Sigmoid colon (tissue), 7 donors: ENCODE results near the gene PXMP2. TPM values are rescaled to one million over a fixed set of nuclear protein-coding genes. Genes with fewer than 3 reads are reported as not detected.

Source experiments
- DNase-seq: peaks from one replicate; pipeline ENCODE4 v3.0.0-alpha.2; 2019
- H3K27ac ChIP-seq, 4 donors: fragments of 200-600 bp; sonication (generic); one replicate each; pipeline ENCODE4 v1.5.1; 2016 to 2019; ENCODE audit warnings: mild to moderate bottlenecking in 1 of 4
- H3K27me3 ChIP-seq, 3 donors: fragments of 200-600 bp; sonication (generic); one replicate each; pipeline ENCODE4 v1.5.1; 2019; ENCODE audit warnings: mild to moderate bottlenecking in 1 of 3
- H3K36me3 ChIP-seq, 4 donors: fragments of 200-600 bp; sonication (generic); one replicate each; pipeline ENCODE4 v1.5.1; 2016 to 2019
- H3K4me1 ChIP-seq, 4 donors: fragments of 200-600 bp; sonication (generic); one replicate each; pipeline ENCODE4 v1.5.1; 2017 to 2019
- H3K4me3 ChIP-seq, 4 donors: fragments of 200-600 bp; sonication (generic); one replicate each; pipeline ENCODE4 v1.5.1; 2017 to 2019; ENCODE audit warnings: mild to moderate bottlenecking in 2 of 4, moderate library complexity in 1 of 4
- H3K9me3 ChIP-seq, 4 donors: fragments of 200-600 bp in 3 of 4; sonication (generic) in 3 of 4; one replicate each; pipeline versions ENCODE4 v1.5.1 to v1.6.1; 2013 to 2019
- EP300 ChIP-seq, 4 donors: sonication (generic); formaldehyde crosslinking; IDR thresholded peaks; one replicate each; pipeline ENCODE4 v1.6.1; 2017; ENCODE audit warnings: antibody characterized with exemption in 4 of 4
- POLR2A ChIP-seq, 2 donors: fragments of 450-650 bp; IDR thresholded peaks; one replicate each; pipeline ENCODE4 v1.6.1; 2016; ENCODE audit warnings: antibody characterized with exemption in 2 of 2, mild to moderate bottlenecking in 2 of 2, moderate library complexity in 2 of 2
- POLR2AphosphoS5 ChIP-seq, 4 donors: sonication (generic); formaldehyde crosslinking; IDR thresholded peaks; one replicate each; pipeline ENCODE4 v1.6.1; 2017; ENCODE audit warnings: antibody characterized with exemption in 4 of 4
- WGBS, 2 donors: extraction: QIAGEN DNeasy Blood & Tissue Kit; methylation state at CpG; one replicate each; pipeline ENCODE4 v1.1.7; 2013; 5-methylcytosine and 5-hydroxymethylcytosine counted together
- intact Hi-C: fragments of 100-400 bp; cut with DNase I; formaldehyde crosslinking; loops from one replicate; pipeline ENCODE4 v1.15.1; 2023
- polyA plus RNA-seq, 3 donors: library from polyadenylated mRNA; stranded (reverse); fragments of 200-250 nt; gene quantifications; one replicate each; pipeline ENCODE4 v1.2.3, GENCODE V29; 2013
- total RNA-seq, 4 donors: library from RNA; depleted of rRNA; stranded (reverse); fragments of >200 nt; gene quantifications; one replicate each; pipeline ENCODE4 v1.1.0, GENCODE V29; 2016
- TF ChIP-seq, protein P1 (sequence below), 4 experiments: fragments of 450-650 bp in 3 of 4; fragments of 200-600 bp in 1 of 4; IDR thresholded peaks; one replicate each; pipeline ENCODE4 v1.5.1; 2016 to 2019; ENCODE audit warnings: antibody characterized with exemption in 4 of 4, mild to moderate bottlenecking in 3 of 4, moderate library complexity in 2 of 4
- donor health status: healthy with polysubstance abuse.
- donor health status: Bipolar disorder and iron deficiency.
- donor health status: healthy.

The PXMP2 gene
- total RNA-seq (10 to 100 TPM; 19.4 to 46.4 (median 42.8) TPM), polyA plus RNA-seq (100 to 1,000 TPM in 1 of 3 donors, 10 to 100 TPM in 2; 41.6 to 127 (median 85.9) TPM)

DNA sequence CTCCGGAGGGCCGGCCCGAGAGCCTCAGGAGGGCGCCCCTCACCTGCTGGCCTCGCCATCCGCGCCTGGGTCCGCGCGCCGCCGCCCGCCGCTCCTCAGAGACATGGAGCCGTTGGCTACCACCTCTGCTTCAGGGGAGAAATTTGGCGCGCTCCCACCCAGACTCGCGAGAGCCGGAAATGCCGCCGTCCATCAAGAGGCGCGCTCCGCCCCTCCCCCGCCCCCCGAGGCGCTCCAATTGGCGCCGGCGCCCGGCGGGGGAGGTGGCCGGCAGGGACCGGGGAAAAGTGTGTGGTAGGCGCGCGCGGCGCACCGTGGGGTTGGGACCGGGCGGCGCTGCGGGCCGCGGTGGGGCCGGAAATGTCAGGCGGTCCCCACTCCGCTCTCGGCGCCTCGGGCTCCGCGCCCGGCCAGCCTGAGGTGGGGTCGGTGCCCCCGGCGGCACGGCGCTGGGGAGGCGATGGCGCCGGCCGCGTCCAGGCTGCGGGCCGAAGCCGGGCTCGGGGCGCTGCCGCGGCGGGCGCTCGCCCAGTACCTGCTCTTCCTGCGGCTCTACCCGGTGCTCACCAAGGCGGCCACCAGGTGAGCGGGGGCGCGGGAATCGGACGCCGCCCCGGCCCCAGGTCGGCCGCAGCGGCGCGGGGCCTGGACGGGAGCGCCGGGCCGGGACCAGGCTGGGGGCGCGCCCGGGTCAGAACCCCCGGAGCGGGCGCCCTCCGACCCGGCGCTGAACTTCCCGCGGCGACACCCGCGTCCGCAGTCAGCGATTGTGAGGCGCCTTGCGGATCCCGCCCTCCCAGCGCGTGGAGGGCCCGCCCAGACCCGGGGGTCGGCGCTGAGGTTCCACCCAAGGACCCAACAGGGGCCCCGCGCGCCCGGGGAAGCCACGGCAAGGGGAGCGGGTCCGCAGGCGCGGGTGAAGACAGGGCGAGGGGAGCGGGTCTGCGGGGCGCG, at the start of gene PXMP2, which contains the start of gene POLE:
PXMP2 (plus strand) TSS at position 377 of the 954 bp plus-strand sequence; CDS start at position 461, 84 bp downstream.
POLE (minus strand) TSS at position 132 of the 954 bp plus-strand sequence; CDS start at position 105, 27 bp downstream.
- intact Hi-C loops = loop anchor here (1.0 to 10.0 kb wide), 2 partner anchors 23 to 217 kb away; partner anchors contain the start of gene PGAM5
- H3K9me3 ChIP-seq = no peaks in the 10 kb centered on the region
- H3K4me1 ChIP-seq = peaks cover 0 to 26% (median 15%) of the 10 kb centered on the region in 4 donors
- peaks cover 0 to 4% (median 0%) of the 10 kb centered on the region in 4 donors for H3K36me3 ChIP-seq
- peak within 1 kb of the TSS; percentile 76 to 95 (median 92) for H3K4me3 ChIP-seq
- H3K27me3 ChIP-seq = no peaks in the 10 kb centered on the region
- peak; percentile 21 to 64 (median 52) for TF ChIP-seq POLR2AphosphoS5 (IDR thresholded peaks at IDR 0.05)
- TF ChIP-seq POLR2A (IDR thresholded peaks at IDR 0.05) = no peak
- TF ChIP-seq, protein P1, sequence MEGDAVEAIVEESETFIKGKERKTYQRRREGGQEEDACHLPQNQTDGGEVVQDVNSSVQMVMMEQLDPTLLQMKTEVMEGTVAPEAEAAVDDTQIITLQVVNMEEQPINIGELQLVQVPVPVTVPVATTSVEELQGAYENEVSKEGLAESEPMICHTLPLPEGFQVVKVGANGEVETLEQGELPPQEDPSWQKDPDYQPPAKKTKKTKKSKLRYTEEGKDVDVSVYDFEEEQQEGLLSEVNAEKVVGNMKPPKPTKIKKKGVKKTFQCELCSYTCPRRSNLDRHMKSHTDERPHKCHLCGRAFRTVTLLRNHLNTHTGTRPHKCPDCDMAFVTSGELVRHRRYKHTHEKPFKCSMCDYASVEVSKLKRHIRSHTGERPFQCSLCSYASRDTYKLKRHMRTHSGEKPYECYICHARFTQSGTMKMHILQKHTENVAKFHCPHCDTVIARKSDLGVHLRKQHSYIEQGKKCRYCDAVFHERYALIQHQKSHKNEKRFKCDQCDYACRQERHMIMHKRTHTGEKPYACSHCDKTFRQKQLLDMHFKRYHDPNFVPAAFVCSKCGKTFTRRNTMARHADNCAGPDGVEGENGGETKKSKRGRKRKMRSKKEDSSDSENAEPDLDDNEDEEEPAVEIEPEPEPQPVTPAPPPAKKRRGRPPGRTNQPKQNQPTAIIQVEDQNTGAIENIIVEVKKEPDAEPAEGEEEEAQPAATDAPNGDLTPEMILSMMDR (IDR thresholded peaks at IDR 0.05) = no peak
- no peak for TF ChIP-seq EP300 (IDR thresholded peaks at IDR 0.05)
- WGBS, 2 donors = 0% methylated on average over 134 of the region's 134 CpGs
- peak within 1 kb of the TSS; percentile 67 to 75 (median 70) for H3K27ac ChIP-seq
- DNase-seq = peak; percentile 98

DNA sequence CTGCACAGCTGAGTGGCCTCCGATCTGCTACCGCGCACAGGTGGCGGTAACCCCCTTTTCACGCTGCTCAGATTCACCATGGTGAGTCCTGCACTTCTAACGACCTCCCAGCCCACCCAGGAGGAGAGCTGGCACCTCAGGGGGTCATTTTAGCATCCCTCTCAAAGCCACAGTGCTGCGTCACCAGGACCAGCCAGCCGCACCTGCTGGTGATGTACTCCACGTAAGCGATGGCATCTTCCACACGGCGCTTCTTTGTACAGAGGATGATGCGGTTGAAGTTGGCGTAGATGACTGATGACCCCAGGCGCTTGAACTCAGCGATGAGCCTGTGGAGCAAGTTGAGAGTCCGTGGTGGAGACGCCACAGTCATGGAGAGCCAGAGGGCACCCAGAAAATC, 49.6 kb upstream of the PXMP2 start:
- no peaks in the 10 kb centered on the region for H3K4me1 ChIP-seq
- H3K36me3 ChIP-seq = peaks cover 7 to 76% (median 26%) of the 10 kb centered on the region in 4 donors
- no peak overlapping the region for H3K27ac ChIP-seq
- H3K27me3 ChIP-seq = no peaks in the 10 kb centered on the region
- 91 to 94% methylated on average over 18 of the region's 18 CpGs for WGBS, 2 donors
- no peaks in the 10 kb centered on the region for H3K9me3 ChIP-seq
- intact Hi-C loops = no loop called here
- DNase-seq = no peak
- TF ChIP-seq POLR2A (IDR thresholded peaks at IDR 0.05) (no peak), EP300 (IDR thresholded peaks at IDR 0.05) (no peak), POLR2AphosphoS5 (IDR thresholded peaks at IDR 0.05) (no peak)
- TF ChIP-seq, protein P1 (IDR thresholded peaks at IDR 0.05) = no peak
- H3K4me3 ChIP-seq = no peak overlapping the region

GRCh38 chr12:132638541-132639408, 48.6 kb upstream of the PXMP2 start:
- H3K27me3 ChIP-seq = no peaks in the 10 kb centered on the region
- DNase-seq = no peak
- peaks cover 7 to 80% (median 29%) of the 10 kb centered on the region in 4 donors for H3K36me3 ChIP-seq
- no peak overlapping the region for H3K4me3 ChIP-seq
- WGBS, 2 donors = 72 to 83% methylated on average over 25 of the region's 25 CpGs
- no peaks in the 10 kb centered on the region for H3K9me3 ChIP-seq
- H3K27ac ChIP-seq = peak overlapping the region in 2 of 4 donors; percentile 10 to 49
- no peak for TF ChIP-seq EP300 (IDR thresholded peaks at IDR 0.05)
- TF ChIP-seq, protein P1 (IDR thresholded peaks at IDR 0.05) = peak in 3 of 4 experiments; percentile 12 to 52 (median 48)
- intact Hi-C loops = no loop called here
- H3K4me1 ChIP-seq = no peaks in the 10 kb centered on the region

DNA sequence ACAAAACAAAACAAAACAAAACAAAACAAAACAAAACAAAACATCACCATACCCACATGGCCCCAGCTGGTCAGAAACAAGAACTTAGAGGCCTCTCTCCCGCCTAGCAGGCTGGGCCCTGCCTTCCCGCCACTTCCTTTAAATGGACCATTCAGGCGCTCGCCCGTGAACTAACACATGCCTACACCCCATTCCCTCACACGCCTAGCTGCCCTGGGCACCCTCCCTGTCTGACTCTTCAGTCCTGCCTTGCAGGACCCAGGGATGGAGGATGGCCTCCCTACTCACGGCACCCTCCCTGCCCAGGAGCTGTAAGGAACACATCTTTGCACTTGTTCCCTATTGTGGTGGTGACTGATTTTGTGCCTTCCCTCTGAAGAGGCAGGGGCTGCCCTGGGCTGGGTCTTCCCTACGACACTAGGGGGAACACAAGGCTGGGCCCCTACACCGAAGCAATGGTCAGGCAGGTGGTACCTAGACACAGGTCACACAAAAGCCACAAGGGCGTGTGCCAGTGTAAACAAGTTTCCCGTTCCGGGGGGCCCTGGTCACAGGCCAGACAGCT, 47.3 kb upstream of the PXMP2 start:
- peaks cover 7 to 71% (median 27%) of the 10 kb centered on the region in 4 donors for H3K36me3 ChIP-seq
- TF ChIP-seq POLR2AphosphoS5 (IDR thresholded peaks at IDR 0.05) (no peak), POLR2A (IDR thresholded peaks at IDR 0.05) (no peak), EP300 (IDR thresholded peaks at IDR 0.05) (no peak)
- TF ChIP-seq, protein P1 (IDR thresholded peaks at IDR 0.05) = no peak
- no peak overlapping the region for H3K4me3 ChIP-seq
- H3K4me1 ChIP-seq = no peaks in the 10 kb centered on the region
- intact Hi-C loops = no loop called here
- H3K9me3 ChIP-seq = no peaks in the 10 kb centered on the region
- WGBS, 2 donors = 74 to 86% methylated on average over 12 of the region's 12 CpGs
- no peak overlapping the region for H3K27ac ChIP-seq
- DNase-seq = no peak
- H3K27me3 ChIP-seq = no peaks in the 10 kb centered on the region
